ENCODE results near the gene SENP7.
"Not testable (repeated sequence)": the region's sequence is repeated elsewhere in the genome, so short reads cannot be mapped to it uniquely, and the experiment has no call there.

Gene SENP7, protein sequence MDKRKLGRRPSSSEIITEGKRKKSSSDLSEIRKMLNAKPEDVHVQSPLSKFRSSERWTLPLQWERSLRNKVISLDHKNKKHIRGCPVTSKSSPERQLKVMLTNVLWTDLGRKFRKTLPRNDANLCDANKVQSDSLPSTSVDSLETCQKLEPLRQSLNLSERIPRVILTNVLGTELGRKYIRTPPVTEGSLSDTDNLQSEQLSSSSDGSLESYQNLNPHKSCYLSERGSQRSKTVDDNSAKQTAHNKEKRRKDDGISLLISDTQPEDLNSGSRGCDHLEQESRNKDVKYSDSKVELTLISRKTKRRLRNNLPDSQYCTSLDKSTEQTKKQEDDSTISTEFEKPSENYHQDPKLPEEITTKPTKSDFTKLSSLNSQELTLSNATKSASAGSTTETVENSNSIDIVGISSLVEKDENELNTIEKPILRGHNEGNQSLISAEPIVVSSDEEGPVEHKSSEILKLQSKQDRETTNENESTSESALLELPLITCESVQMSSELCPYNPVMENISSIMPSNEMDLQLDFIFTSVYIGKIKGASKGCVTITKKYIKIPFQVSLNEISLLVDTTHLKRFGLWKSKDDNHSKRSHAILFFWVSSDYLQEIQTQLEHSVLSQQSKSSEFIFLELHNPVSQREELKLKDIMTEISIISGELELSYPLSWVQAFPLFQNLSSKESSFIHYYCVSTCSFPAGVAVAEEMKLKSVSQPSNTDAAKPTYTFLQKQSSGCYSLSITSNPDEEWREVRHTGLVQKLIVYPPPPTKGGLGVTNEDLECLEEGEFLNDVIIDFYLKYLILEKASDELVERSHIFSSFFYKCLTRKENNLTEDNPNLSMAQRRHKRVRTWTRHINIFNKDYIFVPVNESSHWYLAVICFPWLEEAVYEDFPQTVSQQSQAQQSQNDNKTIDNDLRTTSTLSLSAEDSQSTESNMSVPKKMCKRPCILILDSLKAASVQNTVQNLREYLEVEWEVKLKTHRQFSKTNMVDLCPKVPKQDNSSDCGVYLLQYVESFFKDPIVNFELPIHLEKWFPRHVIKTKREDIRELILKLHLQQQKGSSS

GRCh38 chr3:101512646-101513418 lies at the start of gene SENP7:
Gene SENP7, minus strand, starts transcription at chr3:101513212. Its CDS starts 82 bp downstream, at chr3:101513130.
- peak; percentile 74 for DNase-seq

- DNase-seq: peak; percentile 90
Measured at GRCh38 chr3:101561630-101562328, 48.8 kb upstream of the SENP7 start, which contains the start of gene TRMT10C. Gene TRMT10C, plus strand, starts transcription at chr3:101561868. Its CDS starts 2,914 bp downstream, at chr3:101564782.

- no peak for DNase-seq
Measured at GRCh38 chr3:101556064-101556463, 43.1 kb upstream of the SENP7 start.

- DNase-seq: not testable (repeated sequence)
Measured at GRCh38 chr3:101553381-101553780, 40.4 kb upstream of the SENP7 start.

GRCh38 chr3:101551359-101552081 lies 38.5 kb upstream of the SENP7 start:
- not testable (repeated sequence) for DNase-seq

DNA sequence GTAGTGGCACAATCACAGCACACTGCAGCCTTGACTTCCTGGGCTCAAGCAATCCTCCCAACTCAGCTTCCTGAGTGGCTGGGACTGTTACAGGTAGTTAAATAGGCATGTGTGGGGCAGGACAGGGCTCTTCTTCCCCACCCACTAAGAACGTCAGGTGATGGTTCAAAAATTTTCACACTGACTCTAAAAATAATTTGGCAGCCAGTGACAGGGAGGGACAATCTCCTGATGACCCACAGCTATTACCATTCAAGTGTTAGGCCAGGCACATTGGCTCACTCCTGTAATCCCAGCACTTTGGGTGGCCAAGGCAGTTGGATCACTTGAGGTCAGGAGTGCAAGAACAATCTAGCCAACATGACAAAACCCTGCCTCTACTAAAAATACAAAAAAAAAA lies 36.5 kb upstream of the SENP7 start:
- DNase-seq: no peak

- DNase-seq: no peak
Measured at GRCh38 chr3:101548527-101549105, 35.6 kb upstream of the SENP7 start.

- DNase-seq: no peak
Measured at GRCh38 chr3:101544161-101544850, 31.3 kb upstream of the SENP7 start.

GRCh38 chr3:101542957-101543356 lies 29.9 kb upstream of the SENP7 start:
- no peak for DNase-seq

GRCh38 chr3:101536955-101537354 lies 23.9 kb upstream of the SENP7 start:
- DNase-seq: not testable (repeated sequence)

DNA sequence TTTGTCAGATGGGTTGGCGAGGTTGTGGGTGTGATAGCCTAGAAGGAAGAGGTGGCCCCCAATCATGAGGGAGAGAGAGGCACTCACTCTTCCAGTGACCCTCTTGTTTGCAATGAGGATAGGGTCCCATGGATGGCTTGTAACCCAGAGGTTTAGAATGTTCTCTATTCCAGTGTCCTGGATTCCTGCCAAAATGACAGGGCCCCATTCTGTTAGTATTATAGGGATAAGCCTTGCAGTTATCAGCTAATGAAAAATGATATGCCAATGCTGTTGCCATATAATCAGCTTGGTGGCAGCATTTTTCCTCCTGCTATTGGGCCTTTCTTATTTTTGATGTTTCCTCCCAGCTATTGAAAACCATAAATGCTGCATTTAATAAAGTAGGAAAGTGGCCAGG lies 23.3 kb upstream of the SENP7 start:
- DNase-seq: no peak

DNA sequence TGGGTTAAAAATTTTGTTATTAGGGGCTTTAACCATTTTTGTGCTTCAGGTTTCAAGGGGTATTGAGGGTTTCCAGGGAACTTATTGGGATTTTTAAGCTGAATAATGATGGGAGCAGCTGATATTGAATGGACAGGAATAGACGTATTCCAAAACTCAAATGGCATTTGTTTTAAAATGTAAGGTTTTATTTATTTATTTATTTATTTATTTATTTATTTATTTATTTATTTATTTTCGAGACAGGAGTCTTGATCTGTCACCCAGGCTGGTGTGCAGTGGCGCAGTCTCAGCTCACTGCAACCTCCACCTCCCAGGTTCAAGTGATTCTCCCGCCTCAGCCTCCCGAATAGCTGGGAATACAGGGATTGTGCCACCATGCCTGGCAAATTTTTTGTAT lies 22.2 kb upstream of the SENP7 start:
- DNase-seq: no peak

DNA sequence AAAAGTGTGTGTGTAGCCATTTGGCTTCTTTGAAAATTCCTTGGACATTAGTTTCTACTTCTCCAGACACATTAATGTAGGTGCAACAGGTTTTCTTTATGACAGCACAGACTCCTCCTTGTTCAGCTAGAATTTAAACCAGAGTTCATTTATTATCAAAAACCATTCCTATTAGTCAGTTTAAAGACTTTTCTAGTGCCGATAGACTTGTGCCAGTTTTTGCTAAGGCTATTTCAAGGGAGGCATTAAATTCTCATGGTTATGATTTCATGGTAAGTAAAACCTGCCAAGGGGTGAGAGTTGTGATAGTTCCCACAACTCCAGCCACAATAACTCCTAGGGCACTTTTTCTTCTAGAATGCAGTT lies 20.6 kb upstream of the SENP7 start:
- no peak for DNase-seq

DNA sequence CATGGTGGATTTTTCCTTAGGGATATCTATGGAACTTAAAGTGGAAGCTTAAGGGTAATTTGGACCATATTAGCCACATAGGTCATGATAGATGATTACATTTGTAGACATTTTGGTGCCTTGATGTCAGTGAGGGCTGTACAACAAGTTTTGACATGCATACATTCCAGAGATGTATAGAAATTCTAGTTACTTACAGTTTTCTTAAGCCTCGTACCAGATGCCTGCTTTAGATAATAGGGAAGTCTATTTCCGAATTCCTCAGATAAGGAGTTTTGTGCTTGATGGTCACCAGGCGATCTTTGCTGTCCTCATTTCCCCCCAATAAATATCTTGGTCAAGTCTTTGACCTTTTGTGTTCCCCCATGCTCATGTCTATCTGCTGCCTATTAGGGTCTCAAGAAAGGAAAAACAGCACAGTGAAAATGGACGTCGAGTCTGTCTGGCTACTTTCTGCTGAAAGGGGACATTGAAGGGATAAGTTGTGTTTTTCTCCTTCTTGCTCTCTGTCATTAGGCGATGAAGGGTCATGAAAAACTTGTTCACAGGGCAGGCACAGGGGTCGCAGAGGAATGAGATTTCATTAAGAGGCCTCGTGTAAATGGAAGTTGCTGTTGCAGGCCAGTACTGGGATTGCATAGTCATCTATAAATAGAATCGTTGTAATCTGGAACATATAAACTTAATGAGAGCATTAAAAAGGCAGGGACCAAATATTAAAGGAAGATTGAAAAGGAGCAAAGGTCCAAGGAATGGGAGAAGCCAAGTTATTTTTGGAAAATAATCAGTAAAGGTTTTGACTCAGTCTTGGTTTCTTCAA lies 20.0 kb upstream of the SENP7 start:
- no peak for DNase-seq

DNA sequence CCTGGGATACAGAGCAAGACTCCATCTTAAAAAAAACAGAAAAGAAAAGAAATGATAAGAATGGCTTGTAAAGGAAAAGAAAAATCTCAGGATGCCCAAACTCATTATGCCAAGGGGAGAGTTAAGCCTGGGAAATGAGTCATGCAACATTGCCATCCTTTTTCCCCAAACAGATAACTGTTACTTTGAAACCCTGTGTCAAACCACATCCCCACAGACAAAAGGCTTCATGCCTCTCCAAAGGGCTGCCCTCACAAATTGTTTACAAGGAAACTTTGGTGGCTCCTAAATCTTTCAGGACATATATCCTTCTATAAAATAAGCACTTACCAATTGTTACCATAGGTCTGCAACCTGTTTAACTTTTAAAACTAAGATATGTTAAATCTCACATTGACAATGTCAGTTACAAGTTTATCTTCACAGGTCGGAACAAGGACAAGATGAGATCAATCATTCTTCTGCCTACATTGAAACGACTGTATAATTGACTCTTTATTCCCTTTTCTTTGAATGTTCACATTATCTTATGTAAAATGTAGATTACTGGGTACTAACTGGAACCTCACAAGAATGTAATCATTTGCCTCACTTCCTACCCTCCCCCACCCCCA lies 18.6 kb upstream of the SENP7 start:
- no peak for DNase-seq

DNA sequence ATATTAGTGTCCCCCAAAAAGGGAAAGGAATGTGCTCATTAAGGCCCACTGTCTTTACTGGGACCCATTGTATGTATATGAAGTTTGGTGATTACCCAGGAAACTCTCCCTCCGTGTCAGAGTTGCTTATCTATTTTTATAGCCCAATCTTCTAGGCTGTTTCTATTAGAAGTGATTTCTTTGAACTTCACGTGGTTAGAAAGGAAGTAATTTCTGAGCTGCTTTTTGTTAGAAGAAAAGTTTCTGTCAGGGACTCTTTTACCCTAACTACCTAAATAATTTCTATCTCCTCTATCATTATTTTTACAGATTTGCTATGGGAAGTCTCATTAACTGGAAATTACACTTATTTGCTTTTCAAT lies 17.7 kb upstream of the SENP7 start:
- no peak for DNase-seq

DNA sequence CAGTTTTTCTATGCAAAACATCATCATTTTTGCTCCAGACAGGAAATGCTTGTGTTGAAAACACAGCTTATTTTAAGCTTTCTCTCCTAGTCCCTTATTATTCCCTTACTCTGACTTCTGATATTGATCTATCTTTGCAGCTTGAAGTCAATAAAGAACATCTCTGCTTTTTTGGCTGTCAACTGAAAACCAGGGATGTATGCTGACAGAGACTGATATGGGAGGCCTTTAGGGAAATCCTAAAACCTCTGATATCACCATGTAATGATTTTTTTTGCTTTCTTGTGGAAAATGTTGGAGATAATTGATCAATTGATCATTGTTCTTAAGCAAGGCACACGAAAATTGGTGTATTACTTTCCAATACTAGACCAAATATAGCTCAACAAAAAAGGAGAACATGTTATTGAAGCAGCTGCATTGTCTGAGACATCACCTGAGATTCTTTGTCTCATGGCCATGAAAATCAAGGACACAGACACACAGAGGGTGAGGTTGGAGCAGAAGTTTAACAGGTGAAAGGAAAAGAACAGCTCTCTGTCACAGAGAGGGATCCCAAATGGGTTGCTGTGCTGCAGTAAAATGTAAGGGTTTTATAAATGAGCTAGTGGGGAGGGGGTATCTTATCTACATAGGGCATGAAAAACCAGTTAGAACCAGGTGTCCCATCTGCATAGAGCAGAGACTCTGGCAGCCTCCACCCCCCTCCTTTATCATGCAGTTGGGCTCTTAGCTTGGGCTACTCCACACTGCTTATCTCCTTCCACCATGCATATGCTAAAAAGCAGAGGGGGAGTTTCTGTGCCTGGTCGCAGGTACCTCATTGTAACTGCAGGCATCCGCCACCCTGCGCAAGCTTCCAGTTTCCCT lies 17.0 kb upstream of the SENP7 start:
- DNase-seq: no peak

DNA sequence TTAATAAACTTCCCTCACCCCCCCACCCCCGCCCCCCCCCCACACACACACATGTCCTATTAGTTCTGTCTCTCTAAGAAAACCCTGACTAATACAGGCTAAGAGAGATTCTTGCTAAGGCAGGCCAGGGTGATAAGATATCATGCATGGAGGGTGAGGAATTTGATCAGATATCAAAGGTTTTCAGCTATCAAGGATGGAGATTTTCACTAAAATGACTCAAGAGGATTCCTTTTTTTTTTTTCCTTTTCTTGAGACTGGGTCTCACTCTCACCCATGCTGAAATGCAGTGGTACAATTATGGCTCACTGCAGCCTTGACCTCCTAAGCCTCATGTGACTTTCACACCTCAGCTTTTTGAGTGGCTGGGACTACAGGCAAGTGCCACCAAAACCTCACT lies 14.9 kb upstream of the SENP7 start:
- DNase-seq: no peak
